NCI-H526 treated with DMSO at 0.1 percent for 48 hours (cell line): ENCODE data around the gene PRKCI.
"Not testable (repeated sequence)": the region's sequence is repeated elsewhere in the genome, so short reads cannot be mapped to it uniquely, and the experiment has no call there.

Experiments used
- DNase-seq: peaks from one replicate; lab custom pipeline; 2025; lab: John Stamatoyannopoulos, UW

Gene PRKCI

GRCh38 chr3:170343859-170344258 is 121.6 kb downstream of the PRKCI start:
- not testable (repeated sequence) for DNase-seq

DNA sequence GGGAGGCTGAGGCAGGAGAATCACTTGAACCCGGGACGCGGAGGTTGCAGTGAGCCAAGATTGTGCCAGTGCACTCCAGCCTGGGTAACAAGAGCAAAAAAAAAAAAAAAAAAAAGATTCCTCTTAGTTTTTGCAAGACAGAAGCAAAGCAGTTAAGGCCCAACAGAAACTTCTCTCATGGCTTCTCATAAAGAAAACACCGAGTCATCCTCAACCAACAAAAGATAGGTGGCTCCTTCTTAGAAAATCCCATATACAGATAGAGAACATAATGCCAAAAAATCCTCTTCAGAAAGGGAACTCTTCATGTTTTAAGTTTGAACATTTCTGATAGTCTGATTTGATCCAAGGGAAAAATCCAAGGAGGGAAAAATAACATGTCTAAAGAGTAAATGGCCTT is 122.7 kb downstream of the PRKCI start:
- DNase-seq = no peak

GRCh38 chr3:170346481-170347392 is 124.5 kb downstream of the PRKCI start:
- DNase-seq = no peak

- DNase-seq = no peak
Measured at GRCh38 chr3:170350515-170351413, 128.5 kb downstream of the PRKCI start.

DNA sequence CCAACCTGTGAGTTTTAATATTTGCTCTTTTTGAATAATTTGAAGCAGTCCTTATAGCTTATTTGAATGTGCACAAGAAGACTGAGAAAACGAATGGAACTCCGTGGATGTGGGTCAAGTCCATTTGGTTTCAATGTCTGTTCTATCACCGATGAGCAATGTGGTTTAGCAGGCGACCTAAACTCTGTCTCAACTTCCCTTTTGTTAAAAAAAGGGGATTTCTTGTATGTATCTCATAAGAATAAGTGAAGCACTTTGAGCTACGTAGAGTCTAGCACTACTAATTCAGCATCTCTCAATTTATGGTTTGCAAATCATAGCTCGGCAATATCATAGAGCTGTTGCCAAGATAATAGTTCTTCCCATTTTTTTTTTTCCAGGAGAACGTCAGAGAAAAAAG is 130.7 kb downstream of the PRKCI start:
- DNase-seq = no peak

GRCh38 chr3:170353485-170353884 is 131.3 kb downstream of the PRKCI start:
- no peak for DNase-seq

- no peak for DNase-seq
Measured at GRCh38 chr3:170354760-170355159, 132.5 kb downstream of the PRKCI start.
